ENCODE measurements around the gene QPCTL. TPM values are rescaled to one million over a fixed set of nuclear protein-coding genes. Genes with fewer than 3 reads are reported as not detected.
A peak's percentile ranks its signal among the peaks of the same experiment; 100 is the strongest.

The QPCTL gene
- polyA plus RNA-seq, 1 of the 3 experiments (the other 2 are of a cell fraction): 17.6 TPM

GRCh38 chr19:45664575-45664974 is 27.9 kb upstream of the QPCTL start:
- Histone ChIP-seq H3K27me3 (ENCODE audit: insufficient read depth) (no peaks in the 10 kb centered on the region), H3K9me2 (no peaks in the 10 kb centered on the region), H3K4me2 (no peak overlapping the region), H3K4me3 (ENCODE audit: low read depth in 2 of 2, low read length in 1 of 2) (no peak overlapping the region), H3F3A (replicated peaks; ENCODE audit: insufficient read depth) (no peaks in the 10 kb centered on the region), H3K79me2 (ENCODE audit: insufficient read depth) (no peaks in the 10 kb centered on the region), H3K36me3 (replicated peaks in 1 of 2; ENCODE audit: control insufficient read depth in 1 of 2, insufficient read depth in 2 of 2, low read length in 1 of 2) (no peaks in the 10 kb centered on the region), H3K9ac (no peak overlapping the region), H3K4me1 (ENCODE audit: control insufficient read depth in 1 of 2, insufficient read depth in 2 of 2, low read depth in 1 of 2, low read length in 1 of 2) (peaks cover 4 to 8% of the 10 kb centered on the region in 2 experiments; a peak in 2 of 4 replicates), H3K9me3 (no peaks in the 10 kb centered on the region), H2AFZ (ENCODE audit: low read depth) (no peak overlapping the region), H3K27ac (ENCODE audit: low read depth in 2 of 2, low read length in 1 of 2) (no peak overlapping the region), H4K20me1 (ENCODE audit: insufficient read depth) (no peaks in the 10 kb centered on the region)
- 80% methylated on average over 7 of the region's 7 CpGs for WGBS (ENCODE audit: low lambda C conversion rate)
- no peak for DNase-seq
- no peak for TF ChIP-seq TAF1 (IDR thresholded peaks at IDR 0.05; ENCODE audit: borderline replicate concordance, low read depth, low read length)
- no peak for TF ChIP-seq ELF1 (IDR thresholded peaks at IDR 0.05)
- TF ChIP-seq PBX3 (IDR thresholded peaks at IDR 0.05): no peak
- TF ChIP-seq USF1 (IDR thresholded peaks at IDR 0.05; ENCODE audit: borderline replicate concordance, low read depth): no peak
- POLR2A ChIA-PET: no interaction called here
- CTCF ChIA-PET: interaction anchor here (2.4 kb wide), 1 partner anchor 13 kb away, joined by 9 read pairs; no protein-coding TSS in a partner anchor

GRCh38 chr19:45667620-45668341 is 24.7 kb upstream of the QPCTL start, which contains the start of gene GIPR:
Gene GIPR (plus strand): TSS chr19:45668221. CDS start chr19:45669521, 1,300 bp downstream.
- POLR2A ChIA-PET: interaction anchor here (0.8 kb wide), 1 partner anchor 10 kb away, joined by 3 read pairs; no protein-coding TSS in a partner anchor
- H4K20me1 ChIP-seq (ENCODE audit: insufficient read depth): no peaks in the 10 kb centered on the region
- no peaks in the 10 kb centered on the region for H3K36me3 ChIP-seq (replicated peaks in 1 of 2; ENCODE audit: control insufficient read depth in 1 of 2, insufficient read depth in 2 of 2, low read length in 1 of 2)
- H2AFZ ChIP-seq (ENCODE audit: low read depth): peak within 1 kb of the TSS; percentile 94
- H3K9ac ChIP-seq: peak within 1 kb of the TSS; percentile 62
- no peak for TF ChIP-seq IRF3 (IDR thresholded peaks at IDR 0.05; ENCODE audit: low read depth, low read length)
- TF ChIP-seq ELF1 (IDR thresholded peaks at IDR 0.05): no peak
- TF ChIP-seq EZH2phosphoT487 (IDR thresholded peaks at IDR 0.05; ENCODE audit: borderline replicate concordance, low read depth): no peak
- no peak for TF ChIP-seq REST (IDR thresholded peaks at IDR 0.05; ENCODE audit: low read depth, low read length)
- no peak for TF ChIP-seq MAX (IDR thresholded peaks at IDR 0.05; ENCODE audit: low read depth)
- TF ChIP-seq POLR2AphosphoS5 (IDR thresholded peaks at IDR 0.05; ENCODE audit: low read depth, low read length): no peak
- TF ChIP-seq PBX3 (IDR thresholded peaks at IDR 0.05): peak; percentile 28; the same call in 1 of the 2 replicates
- TF ChIP-seq SMC3 (IDR thresholded peaks at IDR 0.05; ENCODE audit: low read depth, low read length): no peak
- TF ChIP-seq USF2 (IDR thresholded peaks at IDR 0.05; ENCODE audit: borderline replicate concordance, low read depth, low read length): no peak
- TF ChIP-seq MXI1 (IDR thresholded peaks at IDR 0.05; ENCODE audit: low read depth, low read length): peak; percentile 49; the same call in 1 of the 2 replicates
- no peak for TF ChIP-seq RCOR1 (IDR thresholded peaks at IDR 0.05; ENCODE audit: low read length)
- no peak for TF ChIP-seq RFX5 (IDR thresholded peaks at IDR 0.05; ENCODE audit: low read length)
- no peak for TF ChIP-seq JUND (IDR thresholded peaks at IDR 0.05)
- H3K4me2 ChIP-seq: peak within 1 kb of the TSS; percentile 89
- H3K4me3 ChIP-seq (ENCODE audit: low read depth in 2 of 2, low read length in 1 of 2): peak within 1 kb of the TSS; percentile 47 to 65
- peaks cover 4 to 15% of the 10 kb centered on the region in 2 experiments; a peak in 2 of 4 replicates for H3K4me1 ChIP-seq (ENCODE audit: control insufficient read depth in 1 of 2, insufficient read depth in 2 of 2, low read depth in 1 of 2, low read length in 1 of 2)
- H3K9me2 ChIP-seq: no peaks in the 10 kb centered on the region
- no peaks in the 10 kb centered on the region for H3K79me2 ChIP-seq (ENCODE audit: insufficient read depth)
- CTCF ChIA-PET: interaction anchor here (1.0 to 7.9 kb wide), 4 partner anchors 12 to 228 kb away, joined by 3 to 52 read pairs (median 5); no protein-coding TSS in a partner anchor
- no peak within 1 kb of the TSS; a peak in 1 of 4 replicates for H3K27ac ChIP-seq (ENCODE audit: low read depth in 2 of 2, low read length in 1 of 2)
- H3F3A ChIP-seq (replicated peaks; ENCODE audit: insufficient read depth): peaks cover 4% of the 10 kb centered on the region
- no peaks in the 10 kb centered on the region for H3K9me3 ChIP-seq
- peak; percentile 74 for DNase-seq
- no peaks in the 10 kb centered on the region for H3K27me3 ChIP-seq (ENCODE audit: insufficient read depth)
- 91% methylated on average over 3 of the region's 15 CpGs for WGBS (ENCODE audit: low lambda C conversion rate)

All from SK-N-SH (cell line).